GM12878 (cell line): ENCODE measurements around the gene S100A6.

Source experiments
- CEBPB ChIP-seq, 2 experiments: fragments of 150-350 bp in 1 of 2; IDR thresholded peaks; 2 replicates each; pipeline ENCODE4 v1.6.1; 2012 to 2014; ENCODE audit warnings: low read depth in 2 of 2, low read length in 2 of 2, borderline replicate concordance in 1 of 2, inconsistent platforms in 1 of 2
- CTCF ChIP-seq, 3 experiments: IDR thresholded peaks in 2 of 3; conservative IDR thresholded peaks in 1 of 3; 2 replicates each; pipeline ENCODE4 v1.5.1; 2011; ENCODE audit warnings: low read depth in 3 of 3, low read length in 3 of 3, mild to moderate bottlenecking in 3 of 3, control low read depth in 2 of 3, moderate library complexity in 2 of 3, inconsistent platforms in 1 of 3, mixed read lengths in 1 of 3; ENCODE audit not compliant: control insufficient read depth in 2 of 3, insufficient read depth in 1 of 3; ENCODE audit errors: extremely low read depth in 1 of 3
- EP300 ChIP-seq, 2 experiments: fragments of 150-350 bp in 1 of 2; IDR thresholded peaks; 2 replicates each; pipeline ENCODE4 v1.6.1; 2011 to 2012; ENCODE audit warnings: low read depth in 2 of 2, low read length in 2 of 2, borderline replicate concordance in 1 of 2, improper control_type of control experiment in 1 of 2, inconsistent platforms in 1 of 2; ENCODE audit not compliant: control insufficient read depth in 1 of 2
- JUND ChIP-seq: IDR thresholded peaks from 2 replicates; pipeline ENCODE4 v1.6.1; 2012; ENCODE audit warnings: low read depth, mild to moderate bottlenecking, low read length, improper control_type of control experiment, moderate library complexity
- KAT2A ChIP-seq: conservative IDR thresholded peaks from 2 replicates; pipeline ENCODE4 v1.6.1; 2011; ENCODE audit warnings: low read depth, low read length; ENCODE audit not compliant: control insufficient read depth
- SREBF1 ChIP-seq: IDR thresholded peaks from 2 replicates; pipeline ENCODE4 v1.6.1; 2012; ENCODE audit warnings: mild to moderate bottlenecking, low read length
- TAF1 ChIP-seq: IDR thresholded peaks from 2 replicates; pipeline ENCODE4 v1.6.1; 2011; ENCODE audit warnings: mild to moderate bottlenecking, low read depth, low read length, borderline replicate concordance
- ZBTB33 ChIP-seq: fragments of 450-650 bp; IDR thresholded peaks from 2 replicates; pipeline ENCODE4 v1.6.1; 2017; ENCODE audit warnings: mild to moderate bottlenecking

- TF ChIP-seq SREBF1: no peak
- no peak for TF ChIP-seq CTCF (IDR thresholded peaks at IDR 0.05 in 2 of 3, conservative IDR thresholded peaks at IDR 0.05 in 1 of 3; ENCODE audit: control insufficient read depth in 2 of 3, extremely low read depth in 1 of 3, insufficient read depth in 1 of 3, low read depth in 3 of 3, low read length in 3 of 3)
- no peak for TF ChIP-seq CEBPB (IDR thresholded peaks at IDR 0.05; ENCODE audit: borderline replicate concordance in 1 of 2, low read depth in 2 of 2, low read length in 2 of 2)
- no peak for TF ChIP-seq JUND
- TF ChIP-seq KAT2A: no peak
- no peak for TF ChIP-seq EP300 (IDR thresholded peaks at IDR 0.05; ENCODE audit: borderline replicate concordance in 1 of 2, control insufficient read depth in 1 of 2, low read depth in 2 of 2, low read length in 2 of 2)
- no peak for TF ChIP-seq TAF1
- no peak for TF ChIP-seq ZBTB33
Observed at GRCh38 chr1:153534925-153535241, 908 bp downstream of the S100A6 start.
